Tibial nerve (tissue), 4 donors: ENCODE data around the gene MAN1A1.

Source experiments
- EP300 ChIP-seq, 2 donors: sonication (generic); formaldehyde crosslinking; IDR thresholded peaks; one replicate each; pipeline ENCODE4 v1.6.1; 2017; ENCODE audit warnings: antibody characterized with exemption in 2 of 2, mild to moderate bottlenecking in 1 of 2
- POLR2A ChIP-seq, 2 donors: fragments of 450-650 bp; IDR thresholded peaks; one replicate each; pipeline ENCODE4 v1.6.1; 2017; ENCODE audit warnings: antibody characterized with exemption in 2 of 2, mild to moderate bottlenecking in 2 of 2, moderate library complexity in 2 of 2
- TF ChIP-seq, protein P1 (sequence below), 5 experiments: fragments of 200-600 bp in 3 of 5; fragments of 450-650 bp in 2 of 5; sonication (generic) in 3 of 5; IDR thresholded peaks; one replicate each; pipeline ENCODE4 v1.5.1; 2016 to 2019; ENCODE audit warnings: antibody characterized with exemption in 5 of 5, mild to moderate bottlenecking in 3 of 5, moderate library complexity in 2 of 5

DNA sequence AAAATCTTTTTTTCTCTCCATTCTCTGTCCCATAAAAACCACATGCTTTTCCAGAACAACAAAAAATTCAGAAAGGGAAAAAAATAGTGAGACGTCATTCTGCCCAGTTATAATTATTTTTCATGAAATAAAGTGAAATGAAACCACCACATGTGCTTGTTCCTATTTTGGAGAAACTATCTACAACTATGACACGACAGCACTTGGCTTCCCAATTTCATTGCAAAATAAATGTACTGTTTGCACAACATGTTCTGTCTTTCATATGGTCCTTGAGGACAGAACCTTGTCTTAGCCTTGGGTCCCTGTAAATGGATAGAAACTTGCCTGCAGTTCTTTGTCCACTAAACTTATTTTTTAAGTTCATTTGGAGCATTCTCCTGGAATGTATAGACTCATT, 5.6 kb upstream of the MAN1A1 start:
- no peak for TF ChIP-seq POLR2A (IDR thresholded peaks at IDR 0.05)
- TF ChIP-seq, protein P1, sequence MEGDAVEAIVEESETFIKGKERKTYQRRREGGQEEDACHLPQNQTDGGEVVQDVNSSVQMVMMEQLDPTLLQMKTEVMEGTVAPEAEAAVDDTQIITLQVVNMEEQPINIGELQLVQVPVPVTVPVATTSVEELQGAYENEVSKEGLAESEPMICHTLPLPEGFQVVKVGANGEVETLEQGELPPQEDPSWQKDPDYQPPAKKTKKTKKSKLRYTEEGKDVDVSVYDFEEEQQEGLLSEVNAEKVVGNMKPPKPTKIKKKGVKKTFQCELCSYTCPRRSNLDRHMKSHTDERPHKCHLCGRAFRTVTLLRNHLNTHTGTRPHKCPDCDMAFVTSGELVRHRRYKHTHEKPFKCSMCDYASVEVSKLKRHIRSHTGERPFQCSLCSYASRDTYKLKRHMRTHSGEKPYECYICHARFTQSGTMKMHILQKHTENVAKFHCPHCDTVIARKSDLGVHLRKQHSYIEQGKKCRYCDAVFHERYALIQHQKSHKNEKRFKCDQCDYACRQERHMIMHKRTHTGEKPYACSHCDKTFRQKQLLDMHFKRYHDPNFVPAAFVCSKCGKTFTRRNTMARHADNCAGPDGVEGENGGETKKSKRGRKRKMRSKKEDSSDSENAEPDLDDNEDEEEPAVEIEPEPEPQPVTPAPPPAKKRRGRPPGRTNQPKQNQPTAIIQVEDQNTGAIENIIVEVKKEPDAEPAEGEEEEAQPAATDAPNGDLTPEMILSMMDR (IDR thresholded peaks at IDR 0.05): no peak
- TF ChIP-seq EP300 (IDR thresholded peaks at IDR 0.05): peak; percentile 96 to 97
